HCT116 (cell line): Measurements from ENCODE around the gene FRMD4B. TPM values are rescaled to one million over a fixed set of nuclear protein-coding genes. Genes with fewer than 3 reads are reported as not detected.

ENCODE experiments used
- ATAC-seq: fragments of 200-7000 bp; cut with Tn5 transposase; 2 replicates; pipeline ENCODE4 v1.9.1; 2020; ENCODE audit warnings: mild to moderate bottlenecking, moderate library complexity
- Bru-seq: library from RNA; stranded (reverse); fragments of 400-500 nt; gene quantifications from one replicate; lab custom pipeline; 2021; lab: Mats Ljungman, UMichigan
- BruChase-seq, 2 experiments: library from RNA; stranded (reverse); fragments of 400-500 nt; gene quantifications; one replicate each; lab custom pipeline; 2021; lab: Mats Ljungman, UMichigan
- BruUV-seq: library from RNA; stranded (reverse); fragments of 400-500 nt; replicated peaks from 2 replicates; lab custom pipeline; 2021; lab: Mats Ljungman, UMichigan
- CTCF ChIA-PET: fragments of 300-600 bp; sonication (Branson Sonifier 250); formaldehyde crosslinking; loops from one replicate; lab custom pipeline; 2021; ENCODE audit warnings: antibody characterized with exemption; lab: Charles Lee
- POLR2A ChIA-PET: fragments of 300-600, 350-600 bp; sonication (Branson Sonifier 250); formaldehyde crosslinking; loops from one replicate; lab custom pipeline; 2021; ENCODE audit warnings: antibody characterized with exemption; lab: Charles Lee
- RAD21 ChIA-PET, 2 experiments: fragments of 300-600 bp; sonication (Branson Sonifier 250); formaldehyde crosslinking; loops; one replicate each; lab custom pipeline; 2023; ENCODE audit warnings: low total read pairs in 2 of 2; ENCODE audit not compliant: uncharacterized antibody in 2 of 2, unreplicated experiment in 2 of 2, low non-redundant PET in 1 of 2; lab: Charles Lee
- DNase-seq: peaks from one replicate; pipeline ENCODE4 v3.0.0-alpha.2; 2010; ENCODE audit warnings: low read depth, low spot score
- H2AFZ ChIP-seq: fragments of 200-600 bp; shearing (Covaris generic), sonication (generic); 2 replicates; pipeline ENCODE4 v1.6.1; 2017; ENCODE audit warnings: low read depth, mixed run types, mixed read lengths, antibody characterized with exemption, low read length; ENCODE audit not compliant: poor library complexity, severe bottlenecking
- H3K27ac ChIP-seq: 2 replicates; pipeline ENCODE4 v1.5.1; 2012; ENCODE audit warnings: low read depth, low read length
- H3K27me3 ChIP-seq: fragments of 200-600 bp; sonication (generic); 2 replicates; pipeline ENCODE4 v1.6.1; 2016; ENCODE audit warnings: mixed run types, low read length, mixed read lengths; ENCODE audit not compliant: insufficient read depth
- H3K36me3 ChIP-seq, 2 experiments: fragments of 200-500 bp in 1 of 2; fragments of 200-600 bp in 1 of 2; sonication (Bioruptor generic) in 1 of 2; sonication (generic) in 1 of 2; 2 replicates each; pipeline versions ENCODE4 v1.5.1 to v1.6.1; 2014 to 2016; ENCODE audit warnings: low read length in 2 of 2, inconsistent platforms in 1 of 2, mixed read lengths in 1 of 2, mixed run types in 1 of 2; ENCODE audit not compliant: insufficient read depth in 2 of 2, control insufficient read depth in 1 of 2
- H3K4me1 ChIP-seq, 2 experiments: fragments of 200-600 bp in 1 of 2; sonication (generic) in 1 of 2; 2 replicates each; pipeline versions ENCODE4 v1.5.1 to v1.6.1; 2012 to 2017; ENCODE audit warnings: low read length in 2 of 2, inconsistent platforms in 1 of 2, mild to moderate bottlenecking in 1 of 2, mixed read lengths in 1 of 2, mixed run types in 1 of 2, moderate library complexity in 1 of 2; ENCODE audit not compliant: insufficient read depth in 2 of 2, control insufficient read depth in 1 of 2
- H3K4me2 ChIP-seq: fragments of 200-600 bp; sonication (generic); 2 replicates; pipeline ENCODE4 v1.6.1; 2017; ENCODE audit warnings: mixed run types, low read length, mixed read lengths
- H3K4me3 ChIP-seq, 2 experiments: fragments of 200-600 bp in 1 of 2; sonication (generic) in 1 of 2; replicated peaks in 1 of 2; 2 replicates each; pipeline ENCODE4 v1.5.1; 2011 to 2016; ENCODE audit warnings: low read length in 2 of 2, control low read depth in 1 of 2, low read depth in 1 of 2, mild to moderate bottlenecking in 1 of 2, mixed read lengths in 1 of 2, mixed run types in 1 of 2
- H3K79me2 ChIP-seq: fragments of 200-600 bp; sonication (generic); 2 replicates; pipeline ENCODE4 v1.6.1; 2017; ENCODE audit warnings: mild to moderate bottlenecking, mixed run types, low read length, moderate library complexity, mixed read lengths; ENCODE audit not compliant: insufficient read depth
- H3K9ac ChIP-seq: fragments of 200-600 bp; sonication (generic); 2 replicates; pipeline ENCODE4 v1.6.1; 2016; ENCODE audit warnings: low read length, mixed read lengths
- H3K9me2 ChIP-seq: fragments of 200-600 bp; sonication (generic), shearing (Covaris generic); 2 replicates; pipeline ENCODE4 v1.6.1; 2017; ENCODE audit warnings: mixed run types, mild to moderate bottlenecking, moderate library complexity; ENCODE audit not compliant: insufficient read depth
- H3K9me3 ChIP-seq, 2 experiments: fragments of 200-500 bp in 1 of 2; fragments of 200-600 bp in 1 of 2; sonication (Bioruptor generic) in 1 of 2; sonication (generic) in 1 of 2; 2 replicates each; pipeline ENCODE4 v1.6.1; 2014 to 2017; ENCODE audit warnings: low read length in 2 of 2, mixed read lengths in 2 of 2, inconsistent platforms in 1 of 2, low read depth in 1 of 2, mild to moderate bottlenecking in 1 of 2, mixed run types in 1 of 2, moderate library complexity in 1 of 2; ENCODE audit not compliant: control insufficient read depth in 1 of 2, insufficient read depth in 1 of 2
- H4K20me1 ChIP-seq: fragments of 200-600 bp; sonication (generic), shearing (Covaris generic); 2 replicates; pipeline ENCODE4 v1.6.1; 2017; ENCODE audit warnings: mixed run types, mild to moderate bottlenecking, moderate library complexity; ENCODE audit not compliant: insufficient read depth
- ATF3 ChIP-seq: IDR thresholded peaks from 2 replicates; pipeline ENCODE4 v1.6.1; 2012
- CBX3 ChIP-seq: IDR thresholded peaks from 2 replicates; pipeline ENCODE4 v1.6.1; 2012; ENCODE audit warnings: low read depth
- CEBPB ChIP-seq: IDR thresholded peaks from 2 replicates; pipeline ENCODE4 v1.6.1; 2012; ENCODE audit warnings: low read depth
- EGR1 ChIP-seq: IDR thresholded peaks from 2 replicates; pipeline ENCODE4 v1.6.1; 2012; ENCODE audit warnings: low read depth
- EZH2 ChIP-seq: fragments of 200-600 bp; sonication (generic); IDR thresholded peaks from 2 replicates; pipeline ENCODE4 v1.6.1; 2017; ENCODE audit warnings: antibody characterized with exemption, mixed run types
- EZH2phosphoT487 ChIP-seq: fragments of 200-600 bp; IDR thresholded peaks from 2 replicates; pipeline ENCODE4 v1.6.1; 2018; ENCODE audit warnings: antibody characterized with exemption, borderline replicate concordance
- JUND ChIP-seq: IDR thresholded peaks from 2 replicates; pipeline ENCODE4 v1.6.1; 2012
- POLR2A ChIP-seq: IDR thresholded peaks from 2 replicates; pipeline ENCODE4 v1.7.0; 2011; ENCODE audit warnings: borderline replicate concordance; ENCODE audit not compliant: insufficient read depth, insufficient read length; ENCODE audit errors: extremely low read depth
- POLR2AphosphoS5 ChIP-seq: IDR thresholded peaks from 2 replicates; pipeline ENCODE4 v1.6.1; 2011; ENCODE audit warnings: mild to moderate bottlenecking, low read depth, low read length, moderate library complexity
- SP1 ChIP-seq: IDR thresholded peaks from 2 replicates; pipeline ENCODE4 v1.6.1; 2012; ENCODE audit warnings: low read depth
- TCF7L2 ChIP-seq: IDR thresholded peaks from 2 replicates; pipeline ENCODE4 v1.7.0; 2011; ENCODE audit warnings: borderline replicate concordance, inconsistent platforms; ENCODE audit not compliant: insufficient read depth, insufficient read length; ENCODE audit errors: extremely low read depth
- YY1 ChIP-seq: IDR thresholded peaks from 2 replicates; pipeline ENCODE4 v1.6.1; 2011; ENCODE audit warnings: low read length, low read depth, moderate library complexity, mild to moderate bottlenecking; ENCODE audit not compliant: insufficient replicate concordance; ENCODE audit errors: extremely low read depth
- ZFX ChIP-seq: fragments of 450-650 bp; IDR thresholded peaks from 2 replicates; pipeline ENCODE4 v1.6.1; 2017
- ZNF274 ChIP-seq: fragments of 200-500 bp; sonication (Bioruptor generic); IDR thresholded peaks from 2 replicates; pipeline ENCODE4 v1.6.1; 2014; ENCODE audit warnings: mild to moderate bottlenecking, low read depth, low read length, inconsistent platforms
- intact Hi-C: fragments of 100-400 bp; cut with micrococcal nuclease; formaldehyde crosslinking; loops from 2 replicates; pipeline ENCODE4 v1.10.0; 2022
- long read RNA-seq: library from polyadenylated mRNA; unstranded; transcript quantifications from one replicate; pipeline ENCODE4 v2.0.0, GENCODE V29; 2021; ENCODE audit not compliant: unreplicated experiment
- polyA plus RNA-seq: library from polyadenylated mRNA; unstranded; fragments of >200 nt; gene quantifications from 2 replicates; pipeline ENCODE4 v1.2.1, GENCODE V29; 2012; ENCODE audit warnings: missing spikeins
- total RNA-seq: library from RNA; stranded (reverse); gene quantifications from one replicate; pipeline ENCODE4 v1.2.1, GENCODE V29; 2021; ENCODE audit not compliant: unreplicated experiment

Gene FRMD4B
- total RNA-seq (2.0 TPM), Bru-seq, nascent RNA (percentile 25 among the genes with signal in this experiment), BruChase-seq, experiment 1, labeled RNA remaining after a 6-hour chase (percentile 12 among the genes with signal in this experiment), BruChase-seq, experiment 2, labeled RNA remaining after a 2-hour chase (percentile 21 among the genes with signal in this experiment)
- polyA plus RNA-seq = 0.54 and 0.87 TPM in 2 replicates
- long read RNA-seq = 0 reads

GRCh38 chr3:69385723-69386555 is at the start of gene FRMD4B:
TSS of gene FRMD4B (minus strand) at chr3:69386088. CDS start at chr3:69385989, 99 bp downstream.
- ATAC-seq (no peak), DNase-seq (no peak)
- POLR2A ChIA-PET = no interaction called here
- RAD21 ChIA-PET = no interaction called here
- no peak within 1 kb of the TSS for H3K4me3 ChIP-seq
- no peak within 1 kb of the TSS for H3K9ac ChIP-seq
- no TSS peak for BruUV-seq
- no peaks in the 10 kb centered on the region for H4K20me1 ChIP-seq
- no peaks in the 10 kb centered on the region for H3K9me2 ChIP-seq
- H3K4me2 ChIP-seq = no peak within 1 kb of the TSS
- H3K27me3 ChIP-seq = peaks cover 38% of the 10 kb centered on the region
- no peaks in the 10 kb centered on the region for H3K4me1 ChIP-seq
- no peak within 1 kb of the TSS for H2AFZ ChIP-seq
- intact Hi-C loops = no loop called here
- CTCF ChIA-PET = no interaction called here
- no peaks in the 10 kb centered on the region for H3K36me3 ChIP-seq
- H3K9me3 ChIP-seq = no peaks in the 10 kb centered on the region
- H3K79me2 ChIP-seq = no peaks in the 10 kb centered on the region
- TF ChIP-seq POLR2A = no peak
- no peak for TF ChIP-seq JUND
- TF ChIP-seq EGR1 = no peak
- no peak for TF ChIP-seq EZH2phosphoT487
- TF ChIP-seq TCF7L2 = no peak
- TF ChIP-seq CBX3 = no peak
- TF ChIP-seq YY1 = no peak
- TF ChIP-seq CEBPB = no peak
- TF ChIP-seq ATF3 = no peak
- TF ChIP-seq POLR2AphosphoS5 = no peak
- TF ChIP-seq ZFX = no peak
- TF ChIP-seq SP1 = no peak
- TF ChIP-seq ZNF274 = no peak
- no peak for TF ChIP-seq EZH2
- H3K27ac ChIP-seq = no peak within 1 kb of the TSS
